HG03521 (cell line): ENCODE results near the gene RNF144A.

Experiments
- ATAC-seq: cut with Tn5 transposase; IDR thresholded peaks from one replicate; pipeline ENCODE4 v1.9.1; 2021; ENCODE audit warnings: mild to moderate bottlenecking, moderate library complexity; ENCODE audit not compliant: unreplicated experiment

Gene RNF144A

GRCh38 chr2:6906165-6906741, 11.0 kb upstream of the RNF144A start:
- ATAC-seq: no peak

GRCh38 chr2:6908291-6908690, 8.9 kb upstream of the RNF144A start:
- no peak for ATAC-seq

GRCh38 chr2:6909431-6910385, 7.5 kb upstream of the RNF144A start:
- ATAC-seq: peak; percentile 99

- ATAC-seq: no peak
Measured at GRCh38 chr2:6911721-6912120, 5.5 kb upstream of the RNF144A start.

GRCh38 chr2:6913415-6914157, 3.6 kb upstream of the RNF144A start:
- ATAC-seq: no peak

- no peak for ATAC-seq
Measured at GRCh38 chr2:6914828-6915227, 2.4 kb upstream of the RNF144A start.

GRCh38 chr2:6915399-6915798, 1.8 kb upstream of the RNF144A start:
- ATAC-seq: no peak

- ATAC-seq: no peak
Measured at GRCh38 chr2:6916224-6916623, 988 bp upstream of the RNF144A start.

GRCh38 chr2:6916736-6917070, 509 bp upstream of the RNF144A start:
- ATAC-seq: no peak

GRCh38 chr2:6917761-6918421, 679 bp downstream of the RNF144A start:
- ATAC-seq: peak; percentile 4

GRCh38 chr2:6919901-6920742, 2.9 kb downstream of the RNF144A start:
- no peak for ATAC-seq

- ATAC-seq: no peak
Measured at GRCh38 chr2:6920743-6921064, 3.5 kb downstream of the RNF144A start.

GRCh38 chr2:6921321-6921922, 4.2 kb downstream of the RNF144A start:
- no peak for ATAC-seq

- ATAC-seq: no peak
Measured at GRCh38 chr2:6922201-6922656, 5.0 kb downstream of the RNF144A start.

- no peak for ATAC-seq
Measured at GRCh38 chr2:6923319-6923718, 6.1 kb downstream of the RNF144A start.

- no peak for ATAC-seq
Measured at GRCh38 chr2:6924101-6924923, 7.1 kb downstream of the RNF144A start.

- no peak for ATAC-seq
Measured at GRCh38 chr2:6924924-6925409, 7.8 kb downstream of the RNF144A start.

- no peak for ATAC-seq
Measured at GRCh38 chr2:6926071-6926732, 9.0 kb downstream of the RNF144A start.
